Measurements from ENCODE around the gene LIN28B. TPM values are rescaled to one million over a fixed set of nuclear protein-coding genes. Genes with fewer than 3 reads are reported as not detected.
A peak's percentile ranks its signal among the peaks of the same experiment; 100 is the strongest.
"Not testable (repeated sequence)": the region's sequence is repeated elsewhere in the genome, so short reads cannot be mapped to it uniquely, and the experiment has no call there.

The LIN28B gene
- total RNA-seq, 1 donor from 2014 or later = under 0.01 TPM

- no peak for DNase-seq (ENCODE audit: low read depth in 2 of 2)
These were observed 778 bp upstream of the LIN28B start for GRCh38 chr6:104955927-104956730.

- no peak for DNase-seq (ENCODE audit: low read depth in 2 of 2)
These were observed 632 bp downstream of the LIN28B start for GRCh38 chr6:104957301-104958177.

GRCh38 chr6:104958178-104959025, 1.5 kb downstream of the LIN28B start:
- no peak for DNase-seq (ENCODE audit: low read depth in 2 of 2)

GRCh38 chr6:104959026-104959858, 2.3 kb downstream of the LIN28B start:
- no peak for DNase-seq (ENCODE audit: low read depth in 2 of 2)

GRCh38 chr6:104969108-104969507, 12.2 kb downstream of the LIN28B start:
- no peak for DNase-seq (ENCODE audit: low read depth in 2 of 2)

GRCh38 chr6:104969785-104970581, 13.1 kb downstream of the LIN28B start:
- DNase-seq (ENCODE audit: low read depth in 2 of 2) = no peak

GRCh38 chr6:104973404-104973803, 16.5 kb downstream of the LIN28B start:
- DNase-seq (ENCODE audit: low read depth in 2 of 2) = no peak

- no peak for DNase-seq (ENCODE audit: low read depth in 2 of 2)
These were observed 26.4 kb downstream of the LIN28B start for GRCh38 chr6:104983296-104983695.

- DNase-seq (ENCODE audit: low read depth in 2 of 2) = no peak
These were observed 26.9 kb downstream of the LIN28B start for GRCh38 chr6:104983776-104984175.

GRCh38 chr6:104984831-104985230, 27.9 kb downstream of the LIN28B start:
- no peak for DNase-seq (ENCODE audit: low read depth in 2 of 2)

- not testable (repeated sequence) for DNase-seq (ENCODE audit: low read depth in 2 of 2)
These were observed 29.0 kb downstream of the LIN28B start for GRCh38 chr6:104985875-104986274.

GRCh38 chr6:104986625-104987024, 29.7 kb downstream of the LIN28B start:
- no peak for DNase-seq (ENCODE audit: low read depth in 2 of 2)

GRCh38 chr6:104987218-104987617, 30.3 kb downstream of the LIN28B start:
- DNase-seq (ENCODE audit: low read depth in 2 of 2) = no peak

GRCh38 chr6:104990085-104990484, 33.2 kb downstream of the LIN28B start:
- no peak for DNase-seq (ENCODE audit: low read depth in 2 of 2)

GRCh38 chr6:104991062-104991461, 34.2 kb downstream of the LIN28B start:
- not testable (repeated sequence) for DNase-seq (ENCODE audit: low read depth in 2 of 2)

GRCh38 chr6:104993576-104993975, 36.7 kb downstream of the LIN28B start:
- not testable (repeated sequence) for DNase-seq (ENCODE audit: low read depth in 2 of 2)

- peak in 1 of 2 donors; percentile 45 for DNase-seq (ENCODE audit: low read depth in 2 of 2)
These were observed 39.2 kb downstream of the LIN28B start for GRCh38 chr6:104995989-104996617.

- DNase-seq (ENCODE audit: low read depth in 2 of 2) = no peak
These were observed 44.2 kb downstream of the LIN28B start for GRCh38 chr6:105001063-105001462.

GRCh38 chr6:105001906-105002305, 45.0 kb downstream of the LIN28B start:
- no peak for DNase-seq (ENCODE audit: low read depth in 2 of 2)

All from dermis microvascular lymphatic vessel endothelial cell (primary cell).